ENCODE results near the gene SLC36A2.

The SLC36A2 gene

GRCh38 chr5:151338734-151339133, 8.6 kb downstream of the SLC36A2 start (continued):
- TF ChIP-seq ZNF292 (tag by site-specific recombination; IDR thresholded peaks at IDR 0.05; ENCODE audit: borderline replicate concordance, low read depth): no peak
- TF ChIP-seq ZFP3 (tag by site-specific recombination; IDR thresholded peaks at IDR 0.05; ENCODE audit: low read depth): no peak
- TF ChIP-seq ZNF704 (tag by site-specific recombination; IDR thresholded peaks at IDR 0.05): no peak
- TF ChIP-seq ZNF561 (tag by site-specific recombination; IDR thresholded peaks at IDR 0.05; ENCODE audit: borderline replicate concordance): no peak
- TF ChIP-seq ZBTB8A (tag by site-specific recombination; IDR thresholded peaks at IDR 0.05): no peak
- TF ChIP-seq ZNF48 (tag by site-specific recombination; IDR thresholded peaks at IDR 0.05): no peak
- TF ChIP-seq ZNF184 (tag by site-specific recombination; IDR thresholded peaks at IDR 0.05): no peak
- no peak for TF ChIP-seq ZNF2 (tag by site-specific recombination; IDR thresholded peaks at IDR 0.05)
- no peak for TF ChIP-seq ZNF133 (tag by site-specific recombination; IDR thresholded peaks at IDR 0.05)
- TF ChIP-seq ZNF174 (tag by site-specific recombination; IDR thresholded peaks at IDR 0.05): no peak
- TF ChIP-seq ZNF140 (tag by site-specific recombination; IDR thresholded peaks at IDR 0.05): no peak

- Histone ChIP-seq H3K27ac (ENCODE audit: extremely low read depth, low read depth, low read length) (no peak overlapping the region), H3K36me3 (ENCODE audit: control insufficient read depth in 2 of 2, insufficient read depth in 1 of 2, low read length in 2 of 2) (no peaks in the 10 kb centered on the region), H3K4me1 (ENCODE audit: control insufficient read depth, insufficient read depth, low read length) (no peaks in the 10 kb centered on the region), H3K9me3 (ENCODE audit: control insufficient read depth, insufficient read depth, low read depth, low read length) (no peaks in the 10 kb centered on the region), H3K4me3 (ENCODE audit: low read depth, low read length) (no peak overlapping the region)
- ChIA-PET CTCF (interaction anchor here (1.6 kb wide), 1 partner anchor 17 kb away, joined by 5 read pairs; no protein-coding TSS in a partner anchor), POLR2A (no interaction called here)
- TF ChIP-seq ZSCAN5A (tag by site-specific recombination; IDR thresholded peaks at IDR 0.05) (no peak), ZNF394 (tag by site-specific recombination; IDR thresholded peaks at IDR 0.05; ENCODE audit: borderline replicate concordance) (no peak), OSR2 (tag by site-specific recombination; IDR thresholded peaks at IDR 0.05) (no peak), SETDB1 (IDR thresholded peaks at IDR 0.05; ENCODE audit: insufficient read length, low read length) (no peak), ZFP41 (tag by site-specific recombination; IDR thresholded peaks at IDR 0.05; ENCODE audit: borderline replicate concordance) (no peak), INSM2 (tag by site-specific recombination; IDR thresholded peaks at IDR 0.05) (no peak), CTCF (tag by site-specific recombination; IDR thresholded peaks at IDR 0.05) (no peak), GLI2 (tag by site-specific recombination; IDR thresholded peaks at IDR 0.05; ENCODE audit: borderline replicate concordance, low read depth) (no peak), EGR2 (tag by site-specific recombination; IDR thresholded peaks at IDR 0.05; ENCODE audit: low read depth) (no peak), ZNF48 (tag by site-specific recombination; IDR thresholded peaks at IDR 0.05) (no peak), ZNF529 (tag by site-specific recombination; IDR thresholded peaks at IDR 0.05; ENCODE audit: insufficient replicate concordance) (no peak), ZNF777 (tag by site-specific recombination; IDR thresholded peaks at IDR 0.05; ENCODE audit: borderline replicate concordance) (no peak), ZNF488 (tag by site-specific recombination; IDR thresholded peaks at IDR 0.05) (no peak)
- TF ChIP-seq, protein P1, sequence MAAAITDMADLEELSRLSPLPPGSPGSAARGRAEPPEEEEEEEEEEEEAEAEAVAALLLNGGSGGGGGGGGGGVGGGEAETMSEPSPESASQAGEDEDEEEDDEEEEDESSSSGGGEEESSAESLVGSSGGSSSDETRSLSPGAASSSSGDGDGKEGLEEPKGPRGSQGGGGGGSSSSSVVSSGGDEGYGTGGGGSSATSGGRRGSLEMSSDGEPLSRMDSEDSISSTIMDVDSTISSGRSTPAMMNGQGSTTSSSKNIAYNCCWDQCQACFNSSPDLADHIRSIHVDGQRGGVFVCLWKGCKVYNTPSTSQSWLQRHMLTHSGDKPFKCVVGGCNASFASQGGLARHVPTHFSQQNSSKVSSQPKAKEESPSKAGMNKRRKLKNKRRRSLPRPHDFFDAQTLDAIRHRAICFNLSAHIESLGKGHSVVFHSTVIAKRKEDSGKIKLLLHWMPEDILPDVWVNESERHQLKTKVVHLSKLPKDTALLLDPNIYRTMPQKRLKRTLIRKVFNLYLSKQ (tag by site-specific recombination; IDR thresholded peaks at IDR 0.05; ENCODE audit: borderline replicate concordance): no peak
These were observed 14.5 kb downstream of the SLC36A2 start for GRCh38 chr5:151332857-151333256.

Measured in HEK293 (cell line).